GM12874 (cell line): Measurements from ENCODE around the gene SLC25A20.

ENCODE experiments used
- CTCF ChIP-seq: IDR thresholded peaks from 2 replicates; pipeline ENCODE4 v1.5.1; 2011; ENCODE audit warnings: low read depth, mild to moderate bottlenecking, control low read depth, low read length, moderate library complexity; ENCODE audit not compliant: insufficient read depth

SLC25A20 gene

GRCh38 chr3:48852151-48852550 is 46.5 kb downstream of the SLC25A20 start:
- no peak for TF ChIP-seq CTCF

- no peak for TF ChIP-seq CTCF
These were observed 47.3 kb downstream of the SLC25A20 start for GRCh38 chr3:48851407-48851806.

- no peak for TF ChIP-seq CTCF
These were observed 49.7 kb downstream of the SLC25A20 start for GRCh38 chr3:48848816-48849515.

GRCh38 chr3:48847504-48848423 is 50.9 kb downstream of the SLC25A20 start, which contains the start of gene PRKAR2A:
Gene PRKAR2A, minus strand, starts transcription at chr3:48847874. Its CDS starts 278 bp downstream, at chr3:48847596.
- no peak for TF ChIP-seq CTCF

GRCh38 chr3:48847053-48847503 is 51.6 kb downstream of the SLC25A20 start:
- no peak for TF ChIP-seq CTCF

GRCh38 chr3:48845170-48845569 is 53.5 kb downstream of the SLC25A20 start:
- no peak for TF ChIP-seq CTCF

- no peak for TF ChIP-seq CTCF
These were observed 61.5 kb downstream of the SLC25A20 start for GRCh38 chr3:48837163-48837562.
